Embryonic facial prominence (tissue), 1 donor: ENCODE data around the gene HOXB5.

Experiments used
- DNase-seq: peaks from one replicate; pipeline ENCODE4 v3.0.0-alpha.2; 2016; ENCODE audit errors: extremely low spot score

HOXB5 gene

GRCh38 chr17:48615963-48616716 lies 22.6 kb upstream of the HOXB5 start:
- DNase-seq: no peak

DNA sequence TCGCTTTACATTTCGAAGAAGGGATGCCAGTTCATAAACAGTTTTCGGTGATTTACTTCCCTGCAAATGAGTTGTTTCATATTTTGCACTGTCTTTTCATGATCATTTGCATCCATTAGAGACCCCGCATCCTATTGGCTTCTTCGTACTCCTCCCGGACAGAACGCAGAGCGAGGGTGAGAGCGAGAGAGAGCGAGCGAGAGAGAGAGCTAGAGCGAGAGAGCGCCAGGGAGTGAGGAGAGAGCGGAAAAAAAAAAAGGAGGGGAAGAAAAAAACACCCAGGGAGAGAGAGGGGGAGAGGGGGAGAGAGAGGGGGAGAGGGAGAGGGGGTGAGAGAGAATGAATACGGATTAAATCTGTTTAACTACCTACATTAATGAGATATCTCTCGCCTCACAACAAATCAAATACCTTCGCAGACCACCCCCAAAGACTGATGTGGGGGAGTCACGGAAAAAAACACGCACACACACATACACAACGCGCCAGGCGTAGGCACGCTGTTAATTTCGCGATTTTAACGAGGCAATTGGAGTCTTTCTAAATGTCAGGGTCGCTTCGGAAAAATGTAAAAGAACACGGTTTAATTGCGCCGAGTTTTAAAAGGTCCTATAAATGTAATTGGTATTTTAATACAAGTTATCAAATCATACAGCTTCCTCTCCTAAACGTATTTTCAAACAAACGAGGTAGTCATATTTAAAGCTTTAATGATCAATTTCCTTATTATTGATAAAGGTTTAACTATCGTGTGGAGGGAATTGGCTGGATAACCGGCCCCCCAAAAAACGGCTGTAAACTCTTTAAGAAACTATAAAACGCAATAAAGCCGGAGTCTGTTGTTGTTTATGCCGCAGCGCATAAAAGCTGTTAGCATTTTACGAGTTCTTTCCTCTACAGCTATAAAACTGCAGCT lies 21.7 kb upstream of the HOXB5 start, which contains the start of gene HOXB8:
Gene HOXB8, minus strand, starts transcription at position 246 of the 916 bp plus-strand sequence. CDS start 588 bp downstream, outside the sequence.
- DNase-seq: no peak

GRCh38 chr17:48613862-48614694 lies 20.5 kb upstream of the HOXB5 start:
- no peak for DNase-seq

- no peak for DNase-seq
These were observed 19.5 kb upstream of the HOXB5 start for GRCh38 chr17:48612854-48613691.

DNA sequence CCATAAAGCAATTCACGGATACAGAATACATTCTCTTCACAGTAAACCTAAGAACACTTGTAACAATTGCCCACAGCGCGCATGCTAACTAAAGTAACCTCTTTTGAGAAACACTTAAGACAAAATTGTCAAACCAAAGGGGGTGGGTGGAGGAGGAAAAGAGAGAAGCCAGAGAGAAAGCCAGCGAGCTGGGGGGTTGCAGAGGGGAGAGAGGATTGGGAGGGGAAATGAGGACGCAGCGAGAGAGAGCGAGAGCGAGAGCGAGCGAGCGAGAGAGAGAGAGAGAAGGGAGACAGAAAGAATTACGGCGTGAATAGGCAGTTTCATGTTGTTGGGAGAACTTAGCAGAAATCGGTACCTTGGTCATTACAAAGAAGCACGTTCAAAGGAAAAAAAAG lies 18.9 kb upstream of the HOXB5 start:
- no peak for DNase-seq

DNA sequence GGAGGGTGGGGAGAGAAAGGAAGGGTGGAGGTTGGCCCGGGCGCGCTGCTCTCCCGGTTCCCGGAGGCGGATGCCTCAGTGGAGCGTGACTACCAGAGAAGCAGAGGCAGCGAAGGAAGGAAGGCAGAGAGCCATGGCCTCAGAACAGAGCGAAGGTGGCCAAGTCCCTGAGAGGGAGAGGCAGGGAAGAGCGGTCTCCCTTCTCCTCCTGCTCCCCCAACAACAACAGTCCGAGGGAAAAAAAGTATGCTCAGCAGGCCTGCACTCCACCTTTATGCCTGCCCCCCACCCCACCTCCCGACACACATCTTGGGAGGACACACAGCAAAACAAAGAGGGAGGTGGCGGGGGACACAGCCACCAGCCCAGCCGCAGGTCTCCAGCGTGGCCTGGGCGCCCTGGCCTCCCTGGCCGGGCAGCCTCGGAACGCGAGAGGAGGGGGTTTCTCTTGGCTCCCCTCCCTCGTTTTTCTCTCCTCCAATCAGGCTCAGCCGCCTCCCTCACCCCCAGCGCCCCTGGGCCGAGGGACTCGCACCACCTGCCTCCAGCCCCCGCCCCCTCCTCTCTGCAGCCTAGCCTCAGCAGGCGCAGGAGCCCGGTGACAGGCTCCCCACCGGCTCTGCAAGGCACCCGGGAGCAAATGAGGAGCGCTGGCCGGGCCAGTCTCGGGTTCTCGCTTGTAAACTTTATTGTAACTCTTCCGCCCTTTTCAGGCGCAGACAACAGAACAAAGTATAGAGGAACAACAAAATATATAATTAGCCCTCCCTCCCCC lies 18.3 kb upstream of the HOXB5 start:
- no peak for DNase-seq

DNA sequence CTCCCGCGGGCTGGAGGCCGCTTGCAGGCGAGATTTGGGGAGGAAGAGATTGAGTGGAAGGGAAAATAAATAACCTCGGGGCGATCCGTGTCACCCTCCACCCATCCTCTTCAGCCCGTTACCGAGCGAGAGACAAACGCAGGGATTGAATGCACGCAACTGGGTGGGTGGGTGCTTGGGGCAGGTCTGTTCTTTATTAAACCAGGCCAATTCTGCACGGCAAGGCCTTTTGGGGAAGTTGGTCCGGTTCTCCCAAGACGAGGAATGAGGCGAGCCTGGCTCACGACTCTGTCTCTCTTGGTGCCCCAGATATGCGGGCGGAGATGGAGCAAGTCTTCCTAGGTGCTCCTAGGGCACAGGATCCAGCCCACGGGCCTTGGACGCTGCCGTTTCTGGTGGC lies 17.6 kb upstream of the HOXB5 start:
- DNase-seq: no peak

GRCh38 chr17:48610282-48611211 lies 17.0 kb upstream of the HOXB5 start, which contains the start of gene HOXB7:
HOXB7 (minus strand) TSS chr17:48611017; CDS start chr17:48610918, 99 bp downstream.
- no peak for DNase-seq

DNA sequence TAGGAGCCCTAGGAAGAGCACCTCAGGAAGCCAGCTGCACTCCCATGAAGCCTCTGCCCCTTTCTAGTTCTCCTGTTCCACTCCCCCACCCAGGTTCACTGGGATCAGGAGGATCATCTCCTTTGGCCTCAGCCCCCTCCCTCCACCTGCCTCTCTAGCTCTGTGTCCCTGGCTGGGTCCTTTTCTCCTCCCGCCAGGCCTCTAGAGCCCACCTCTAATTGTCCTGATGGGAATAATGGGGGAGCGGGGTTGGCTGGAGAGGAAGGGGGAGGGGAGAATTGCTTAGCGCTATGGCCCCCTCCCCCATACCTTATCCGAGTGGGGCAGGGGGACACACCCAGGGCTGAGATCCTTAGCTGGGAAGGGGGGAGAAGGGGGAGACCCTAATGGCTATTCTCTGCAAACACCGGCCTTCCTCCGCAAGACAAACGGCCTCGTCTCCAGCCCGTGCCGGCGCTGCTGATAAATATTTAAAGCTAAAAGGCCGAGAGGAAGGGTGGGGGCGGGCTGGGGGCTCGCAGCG lies 16.2 kb upstream of the HOXB5 start:
- no peak for DNase-seq

DNA sequence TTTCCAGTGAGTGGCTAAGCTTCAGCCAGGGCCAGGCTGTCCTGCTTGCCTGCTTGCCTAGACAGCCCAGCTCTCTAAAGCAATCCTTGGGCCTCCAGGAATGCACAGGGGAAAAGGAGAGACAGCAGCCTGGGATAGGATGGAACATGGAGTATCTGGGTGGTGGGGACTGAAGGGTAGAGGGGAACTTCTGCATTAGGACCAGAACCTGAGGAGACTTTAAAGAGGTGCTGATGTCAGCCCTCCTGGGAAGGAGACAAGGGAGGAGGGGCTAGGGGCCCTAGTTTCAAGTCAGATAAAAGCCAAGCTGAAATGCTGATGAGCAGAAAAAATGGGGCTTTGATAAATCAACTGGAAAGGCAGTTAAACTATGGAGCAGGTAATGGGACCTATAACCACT lies 15.5 kb upstream of the HOXB5 start:
- DNase-seq: no peak

- DNase-seq: no peak
These were observed 14.9 kb upstream of the HOXB5 start for GRCh38 chr17:48608494-48608834.

GRCh38 chr17:48606892-48607614 lies 13.5 kb upstream of the HOXB5 start:
- no peak for DNase-seq

DNA sequence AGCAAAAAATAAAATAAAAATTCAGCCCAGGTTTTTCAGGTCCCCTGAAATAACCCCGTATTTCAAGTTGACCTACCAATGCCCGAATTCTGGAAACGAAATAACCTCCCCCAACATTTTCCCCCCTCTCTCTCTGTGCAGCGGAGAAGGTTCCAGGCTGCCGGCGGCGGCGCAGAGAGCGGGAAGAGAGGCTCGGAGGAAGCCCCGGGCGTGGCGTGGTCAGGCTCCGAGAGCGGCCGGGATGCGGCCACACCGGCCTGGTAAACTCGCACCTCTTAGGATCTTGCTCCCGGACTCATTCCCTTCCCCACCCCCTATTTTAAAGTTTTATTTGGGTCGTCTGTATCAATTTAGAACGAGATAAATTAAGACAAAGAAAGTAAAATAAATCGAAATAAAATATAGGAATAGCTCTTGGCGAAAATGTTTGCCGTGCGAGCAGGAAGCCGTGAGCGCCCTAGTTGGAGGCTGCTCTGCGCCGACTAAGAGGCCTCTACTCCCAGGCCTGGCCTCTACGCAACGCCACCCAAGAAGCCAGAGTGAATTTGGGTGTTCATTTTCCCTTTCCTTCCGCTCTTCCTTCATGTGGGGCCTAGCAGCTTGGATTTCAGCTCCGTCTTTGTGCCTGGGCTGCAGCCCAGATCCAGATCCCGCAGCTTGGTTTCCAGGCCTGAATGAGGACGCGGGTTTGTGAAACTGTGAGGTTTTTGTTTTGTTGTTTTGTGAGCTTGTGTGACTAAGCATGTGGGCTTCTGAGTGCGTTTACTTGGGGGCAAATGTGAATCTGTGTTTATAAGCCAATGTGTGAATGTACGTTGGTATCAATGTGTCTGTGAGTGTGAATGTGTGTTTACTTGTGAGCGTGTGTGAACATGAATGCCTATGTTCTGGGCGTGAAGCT lies 12.7 kb upstream of the HOXB5 start:
- no peak for DNase-seq

- DNase-seq: no peak
These were observed 11.9 kb upstream of the HOXB5 start for GRCh38 chr17:48605409-48605919.

GRCh38 chr17:48604770-48605329 lies 11.3 kb upstream of the HOXB5 start, which contains the start of gene HOXB6:
HOXB6 (minus strand) TSS chr17:48604986; CDS start chr17:48598150, 6,836 bp downstream.
- no peak for DNase-seq
